ENCODE data around the gene DHCR7.

The DHCR7 gene

GRCh38 chr11:71456294-71456693 lies 8.1 kb upstream of the DHCR7 start:
- no peak for DNase-seq

GRCh38 chr11:71454470-71455113 lies 6.4 kb upstream of the DHCR7 start:
- DNase-seq = no peak

GRCh38 chr11:71453918-71454304 lies 5.7 kb upstream of the DHCR7 start:
- DNase-seq = no peak

- peak; percentile 90 for DNase-seq
These were observed 5.1 kb upstream of the DHCR7 start, which contains the start of gene NADSYN1 for GRCh38 chr11:71453037-71453917. NADSYN1 (plus strand) TSS chr11:71453203; CDS start chr11:71453297, 94 bp downstream.

- DNase-seq = peak; percentile 7
These were observed 4.2 kb upstream of the DHCR7 start for GRCh38 chr11:71452199-71453036.

GRCh38 chr11:71451596-71452198 lies 3.5 kb upstream of the DHCR7 start:
- DNase-seq = no peak

DNA sequence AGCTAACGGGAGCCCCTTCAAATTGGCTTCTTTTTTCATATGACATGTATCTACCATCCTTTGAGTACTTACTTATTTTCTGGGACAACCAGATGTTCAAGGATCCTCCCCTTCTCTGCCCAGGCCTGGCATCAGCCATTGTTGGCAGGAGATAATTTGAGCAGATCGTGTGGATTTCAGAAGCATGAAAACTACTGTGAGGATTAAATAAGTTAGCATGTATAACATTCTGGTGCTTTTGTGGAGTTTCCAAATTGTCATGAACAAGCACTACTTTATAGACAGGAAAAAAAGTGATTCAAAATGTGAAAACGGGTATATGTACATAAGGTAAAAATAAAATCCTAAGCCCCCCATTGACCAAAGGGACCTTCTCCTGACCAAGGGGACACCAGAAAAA lies 2.7 kb upstream of the DHCR7 start:
- DNase-seq = no peak

DNA sequence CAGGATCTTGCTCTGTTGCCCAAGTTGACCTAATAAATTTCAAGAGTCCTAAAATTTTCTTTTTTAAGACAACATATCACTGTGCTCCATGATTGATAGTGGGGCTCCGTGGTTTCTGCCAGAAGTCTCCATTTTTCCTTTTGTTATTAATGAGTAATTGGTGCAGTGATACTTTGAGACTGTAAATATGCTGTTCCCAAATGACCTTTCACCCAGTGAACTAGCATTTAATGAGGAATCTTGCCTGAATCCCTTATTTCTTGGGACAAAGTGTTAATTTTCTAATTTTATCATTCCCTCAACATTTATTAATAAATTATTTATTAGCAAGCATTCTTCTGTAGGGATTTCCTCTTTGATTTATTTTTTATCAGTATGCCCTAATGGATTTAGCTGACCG lies 2.3 kb upstream of the DHCR7 start:
- no peak for DNase-seq

DNA sequence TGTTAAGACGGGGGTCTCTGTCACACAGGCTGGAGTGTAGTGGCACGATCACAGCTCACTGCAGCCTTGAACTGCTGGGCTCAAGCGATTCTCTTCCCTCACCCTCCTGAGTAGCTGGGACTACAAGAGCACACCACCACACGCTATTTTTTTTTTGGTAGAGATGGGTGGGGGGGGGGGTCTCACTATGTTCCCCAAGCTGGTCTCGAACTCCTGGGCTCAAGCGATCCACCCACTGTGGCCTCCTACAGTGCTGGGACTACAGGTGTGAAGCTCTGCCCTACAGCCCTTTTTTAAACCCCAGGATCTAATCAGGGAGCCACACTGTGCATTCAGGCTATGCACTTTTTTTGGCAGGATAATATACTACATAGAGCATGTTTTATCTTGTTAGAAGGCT lies 1.4 kb upstream of the DHCR7 start:
- no peak for DNase-seq

- no peak for DNase-seq
These were observed 369 bp downstream of the DHCR7 start for GRCh38 chr11:71447791-71448256.

- DNase-seq = peak; percentile 22
These were observed 1.1 kb downstream of the DHCR7 start for GRCh38 chr11:71446942-71447688.

- DNase-seq = no peak
These were observed 2.0 kb downstream of the DHCR7 start for GRCh38 chr11:71446150-71446549.

- DNase-seq = no peak
These were observed 3.4 kb downstream of the DHCR7 start for GRCh38 chr11:71444811-71445210.

- no peak for DNase-seq
These were observed 4.3 kb downstream of the DHCR7 start for GRCh38 chr11:71443736-71444445.

DNA sequence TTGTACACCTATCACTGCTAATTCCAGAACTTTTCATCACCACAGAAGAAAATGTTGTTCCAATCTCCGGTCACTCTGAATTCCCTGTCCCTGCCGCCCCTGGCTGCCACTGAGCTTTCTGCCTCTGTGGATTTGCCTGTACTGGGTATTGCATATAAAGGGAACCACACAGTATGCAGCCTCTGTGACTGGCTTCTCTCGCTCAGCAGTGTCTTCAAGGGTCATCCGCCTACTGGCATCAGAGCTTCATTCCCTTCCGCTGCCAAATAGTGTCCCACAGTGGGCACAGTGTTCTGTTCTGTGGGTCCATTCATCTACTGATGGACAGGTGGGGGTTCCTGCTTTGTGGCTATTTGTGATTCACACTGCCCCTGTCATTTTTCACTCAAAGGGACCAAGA lies 5.3 kb downstream of the DHCR7 start:
- DNase-seq = no peak

DNA sequence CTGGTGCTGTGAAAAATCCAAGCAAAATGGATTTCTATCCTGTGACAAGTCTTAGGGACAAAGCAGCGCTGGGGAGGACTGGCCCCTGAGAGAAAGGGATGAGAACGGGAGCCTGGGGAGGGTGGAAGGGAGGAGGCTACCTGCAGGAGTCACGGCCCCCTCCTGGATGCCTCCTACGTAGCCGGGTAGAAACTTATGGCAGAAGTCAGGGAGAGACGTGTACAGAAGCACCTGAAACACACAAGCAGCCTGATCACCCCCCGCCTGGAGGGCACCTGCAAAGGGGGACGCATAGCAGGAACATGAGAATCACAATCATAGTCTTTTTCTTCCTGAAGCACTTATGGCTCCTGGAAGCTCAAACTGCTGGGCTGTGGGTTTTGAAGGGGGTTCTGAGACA lies 6.1 kb downstream of the DHCR7 start:
- no peak for DNase-seq

- no peak for DNase-seq
These were observed 6.9 kb downstream of the DHCR7 start for GRCh38 chr11:71441251-71441650.

GRCh38 chr11:71440021-71440755 lies 8.0 kb downstream of the DHCR7 start:
- no peak for DNase-seq

DNA sequence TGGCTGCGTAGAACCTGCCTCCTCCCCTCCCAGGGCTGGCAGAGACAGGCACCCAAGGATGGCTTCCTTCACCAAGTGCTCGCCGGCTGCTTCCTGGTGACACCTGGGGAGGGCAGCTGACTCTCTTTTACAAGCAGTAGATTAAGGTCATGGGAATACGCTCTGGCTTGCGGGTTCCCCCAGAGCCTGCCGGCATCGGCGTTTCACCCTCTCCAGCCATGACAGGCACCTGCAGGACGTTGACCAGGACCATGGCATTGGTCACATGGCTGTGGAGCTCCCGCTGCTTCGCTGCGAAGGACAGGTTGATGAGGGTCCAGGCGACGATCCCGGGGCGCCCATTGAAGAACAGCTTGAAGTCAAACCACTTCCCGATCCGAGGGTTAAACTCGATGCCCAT lies 9.5 kb downstream of the DHCR7 start:
- DNase-seq = no peak

DNA sequence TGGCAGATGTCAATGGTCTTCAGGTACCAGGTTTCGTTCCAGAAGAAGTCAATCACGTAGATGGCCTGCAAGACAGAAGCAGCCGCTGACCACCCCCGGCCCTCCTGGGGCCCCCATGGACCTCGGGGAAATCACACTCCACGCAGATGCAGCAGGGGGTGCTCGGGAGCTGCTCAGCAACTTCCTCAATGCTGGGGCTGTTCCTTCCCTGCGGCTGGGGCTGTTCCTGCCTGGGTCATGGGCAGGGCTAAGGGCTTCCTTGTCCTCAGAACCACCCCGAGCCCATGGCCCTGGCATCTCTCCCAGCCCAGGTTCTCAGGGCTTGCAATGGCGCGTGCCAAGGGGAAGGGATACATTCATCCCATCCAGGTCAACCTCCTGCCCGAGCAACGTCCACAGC lies 10.3 kb downstream of the DHCR7 start:
- no peak for DNase-seq

DNA sequence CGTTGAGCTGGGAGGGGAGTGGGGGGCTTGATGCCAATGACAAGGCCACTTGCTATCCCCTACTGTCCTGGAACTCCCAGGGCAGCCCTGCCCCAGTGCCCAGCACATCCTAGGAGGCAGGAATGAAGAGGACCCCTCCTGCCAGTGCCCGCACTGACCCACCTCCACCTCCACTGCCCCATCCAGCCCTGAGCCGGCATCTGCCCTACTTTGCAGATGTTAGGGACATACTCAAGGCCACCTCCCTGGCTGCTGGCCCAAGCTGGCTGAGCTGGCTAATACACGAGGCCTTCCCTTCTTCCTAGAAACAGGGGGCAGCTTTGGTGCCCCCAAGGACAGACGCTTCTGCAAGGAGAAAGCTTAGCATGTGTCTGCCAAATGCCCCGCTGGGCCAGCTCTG lies 10.8 kb downstream of the DHCR7 start:
- DNase-seq = no peak
